IMR-90 (cell line): ENCODE results near the gene LCNL1. TPM values are rescaled to one million over a fixed set of nuclear protein-coding genes. Genes with fewer than 3 reads are reported as not detected.

Source experiments
- ATAC-seq: fragments of 200-7000 bp; cut with Tn5 transposase; 2 replicates; pipeline ENCODE4 v1.9.1; 2020; ENCODE audit warnings: low read depth, mild to moderate bottlenecking, moderate library complexity
- BruUV-seq: library from RNA; stranded (reverse); fragments of 400-500 nt; replicated peaks from 2 replicates; lab custom pipeline; 2021; lab: Mats Ljungman, UMichigan
- CTCF ChIA-PET: fragments of 300-600 bp; formaldehyde crosslinking; extraction: SDS; loops from one replicate; lab custom pipeline; 2021; ENCODE audit warnings: antibody characterized with exemption; lab: Yijun Ruan, JAX
- POLR2A ChIA-PET: fragments of 300-600 bp; sonication (Branson Sonifier 250); formaldehyde crosslinking; loops from one replicate; lab custom pipeline; 2022; ENCODE audit warnings: antibody characterized with exemption; ENCODE audit not compliant: unreplicated experiment; lab: Charles Lee
- DNase-seq: peaks from one replicate; pipeline ENCODE4 v3.0.0; 2013
- H2AFZ ChIP-seq: replicated peaks from 2 replicates; pipeline ENCODE3; 2013; ENCODE audit warnings: low read length, mild to moderate bottlenecking; ENCODE audit not compliant: poor library complexity
- H2AK5ac ChIP-seq: 2 replicates; pipeline ENCODE4 v1.6.1; 2013; ENCODE audit warnings: low read depth, low read length, inconsistent platforms
- H2AK9ac ChIP-seq: replicated peaks from 2 replicates; pipeline ENCODE3; 2013; ENCODE audit warnings: mild to moderate bottlenecking, low read depth, low read length, moderate library complexity; ENCODE audit not compliant: poor library complexity
- H2BK120ac ChIP-seq: 2 replicates; pipeline ENCODE4 v1.6.1; 2013; ENCODE audit warnings: low read depth, low read length, inconsistent platforms
- H2BK15ac ChIP-seq: 3 replicates; pipeline ENCODE4 v1.6.1; 2013; ENCODE audit warnings: low read depth, low read length, inconsistent platforms
- H2BK20ac ChIP-seq: 2 replicates; pipeline ENCODE4 v1.6.1; 2013; ENCODE audit warnings: low read depth, mild to moderate bottlenecking, inconsistent platforms, low read length, moderate library complexity
- H2BK5ac ChIP-seq: 2 replicates; pipeline ENCODE4 v1.6.1; 2013; ENCODE audit warnings: mild to moderate bottlenecking, low read depth, low read length, inconsistent platforms; ENCODE audit not compliant: poor library complexity, severe bottlenecking
- H3K14ac ChIP-seq: replicated peaks from 2 replicates; pipeline ENCODE4 v1.6.1; 2013; ENCODE audit warnings: low read depth, low read length, inconsistent platforms
- H3K18ac ChIP-seq: 2 replicates; pipeline ENCODE4 v1.6.1; 2013; ENCODE audit warnings: low read depth, low read length, control low read depth
- H3K23ac ChIP-seq: 2 replicates; pipeline ENCODE4 v1.6.1; 2013; ENCODE audit warnings: low read depth, low read length, inconsistent platforms
- H3K27ac ChIP-seq: 2 replicates; pipeline ENCODE4 v1.5.1; 2013; ENCODE audit warnings: mild to moderate bottlenecking, control low read depth, low read length; ENCODE audit not compliant: insufficient read depth
- H3K27me3 ChIP-seq: 2 replicates; pipeline ENCODE4 v1.6.1; 2013; ENCODE audit warnings: low read length; ENCODE audit not compliant: control insufficient read depth, insufficient read depth
- H3K36me3 ChIP-seq: 2 replicates; pipeline ENCODE4 v1.6.1; 2013; ENCODE audit warnings: low read length, mixed read lengths; ENCODE audit not compliant: control insufficient read depth, insufficient read depth
- H3K4ac ChIP-seq: 2 replicates; pipeline ENCODE4 v1.6.1; 2013; ENCODE audit warnings: low read depth, low read length, inconsistent platforms
- H3K4me1 ChIP-seq: 2 replicates; pipeline ENCODE4 v1.6.1; 2013; ENCODE audit warnings: low read length, mixed read lengths; ENCODE audit not compliant: control insufficient read depth, insufficient read depth
- H3K4me2 ChIP-seq: 2 replicates; pipeline ENCODE4 v1.6.1; 2013; ENCODE audit warnings: low read depth, mild to moderate bottlenecking, control low read depth, low read length, moderate library complexity
- H3K4me3 ChIP-seq: 2 replicates; pipeline ENCODE4 v1.5.1; 2013; ENCODE audit warnings: low read depth, mild to moderate bottlenecking, control low read depth, low read length, moderate library complexity; ENCODE audit not compliant: insufficient read depth
- H3K56ac ChIP-seq: 2 replicates; pipeline ENCODE4 v1.6.1; 2013; ENCODE audit warnings: low read length, inconsistent platforms; ENCODE audit not compliant: insufficient read depth; ENCODE audit errors: extremely low read depth
- H3K79me1 ChIP-seq, 2 experiments: 2 replicates each; pipeline ENCODE4 v1.6.1; 2013; ENCODE audit warnings: low read length in 2 of 2, inconsistent platforms in 1 of 2, low read depth in 1 of 2
- H3K9ac ChIP-seq: 2 replicates; pipeline ENCODE4 v1.6.1; 2013; ENCODE audit warnings: low read depth, low read length, control low read depth
- H3K9me1 ChIP-seq: 2 replicates; pipeline ENCODE4 v1.6.1; 2013; ENCODE audit warnings: low read length, inconsistent platforms; ENCODE audit not compliant: insufficient read depth
- H3K9me3 ChIP-seq: 2 replicates; pipeline ENCODE4 v1.6.1; 2013; ENCODE audit warnings: low read length; ENCODE audit not compliant: control insufficient read depth, insufficient read depth
- H4K20me1 ChIP-seq: 2 replicates; pipeline ENCODE4 v1.6.1; 2013; ENCODE audit warnings: low read length, inconsistent platforms; ENCODE audit not compliant: insufficient read depth
- H4K5ac ChIP-seq: 2 replicates; pipeline ENCODE4 v1.6.1; 2013; ENCODE audit warnings: mild to moderate bottlenecking, low read depth, low read length, control low read depth
- H4K8ac ChIP-seq, 2 experiments: 2 replicates each; pipeline ENCODE4 v1.6.1; 2013; ENCODE audit warnings: low read depth in 2 of 2, low read length in 2 of 2, control low read depth in 1 of 2, inconsistent platforms in 1 of 2
- H4K91ac ChIP-seq: 2 replicates; pipeline ENCODE4 v1.6.1; 2013; ENCODE audit warnings: low read depth, low read length, inconsistent platforms; ENCODE audit not compliant: insufficient read depth
- BHLHE40 ChIP-seq: fragments of 150-350 bp; IDR thresholded peaks from 2 replicates; pipeline ENCODE4 v1.6.1; 2016; ENCODE audit warnings: mild to moderate bottlenecking, low read depth, low read length
- CHD1 ChIP-seq: IDR thresholded peaks from 2 replicates; pipeline ENCODE4 v1.6.1; 2012; ENCODE audit warnings: low read depth, low read length, improper control_type of control experiment
- CTCF ChIP-seq: conservative IDR thresholded peaks from 2 replicates; pipeline ENCODE4 v1.5.1; 2012; ENCODE audit warnings: mild to moderate bottlenecking, low read depth, low read length, improper control_type of control experiment
- MAFK ChIP-seq: IDR thresholded peaks from 2 replicates; pipeline ENCODE4 v1.6.1; 2012; ENCODE audit warnings: low read depth, low read length, improper control_type of control experiment
- MXI1 ChIP-seq: IDR thresholded peaks from 2 replicates; pipeline ENCODE4 v1.6.1; 2012; ENCODE audit warnings: low read depth, mild to moderate bottlenecking, low read length, moderate library complexity, borderline replicate concordance
- POLR2A ChIP-seq: IDR thresholded peaks from 2 replicates; pipeline ENCODE4 v1.6.1; 2012; ENCODE audit warnings: mild to moderate bottlenecking, low read depth, low read length
- RAD21 ChIP-seq: IDR thresholded peaks from 2 replicates; pipeline ENCODE4 v1.6.1; 2012; ENCODE audit warnings: low read length, improper control_type of control experiment
- RCOR1 ChIP-seq: IDR thresholded peaks from 2 replicates; pipeline ENCODE4 v1.6.1; 2012; ENCODE audit warnings: mild to moderate bottlenecking, low read length, improper control_type of control experiment; ENCODE audit not compliant: insufficient replicate concordance
- RFX5 ChIP-seq: IDR thresholded peaks from 2 replicates; pipeline ENCODE4 v1.8.0; 2012; ENCODE audit warnings: low read depth, mild to moderate bottlenecking, low read length, moderate library complexity
- SMC3 ChIP-seq: fragments of 150-350 bp; IDR thresholded peaks from 2 replicates; pipeline ENCODE4 v1.6.1; 2016; ENCODE audit warnings: low read depth, mild to moderate bottlenecking, antibody characterized with exemption, low read length, moderate library complexity
- USF2 ChIP-seq: fragments of 150-350 bp; IDR thresholded peaks from 2 replicates; pipeline ENCODE4 v1.6.1; 2017; ENCODE audit warnings: mild to moderate bottlenecking, antibody characterized with exemption, low read length, low read depth
- WGBS, 2 experiments: methylation state at CpG; one replicate each; pipeline versions ENCODE4 v1.1.5 to v1.1.7; 2013; ENCODE audit warnings: missing lambda C conversion rate in 2 of 2; ENCODE audit not compliant: insufficient read length in 1 of 2; ENCODE audit errors: extremely low coverage in 2 of 2; 5-methylcytosine and 5-hydroxymethylcytosine counted together
- dilution Hi-C: fragments of 300-500 bp; cut with HindIII; formaldehyde crosslinking; loops from one replicate; pipeline ENCODE4 v1.14.3; 2018; ENCODE audit warnings: low sequenced_read_pairs; ENCODE audit not compliant: unreplicated experiment
- in situ Hi-C: fragments of 300-500 bp; cut with MboI; formaldehyde crosslinking; loops from 3 replicates; pipeline ENCODE4 v1.14.3; 2019; ENCODE audit warnings: low sequenced_read_pairs, inconsistent platforms, mixed read lengths
- intact Hi-C: fragments of 100-400 bp; cut with micrococcal nuclease; formaldehyde crosslinking; loops from 2 replicates; pipeline ENCODE4 v1.10.0; 2022
- polyA plus RNA-seq, 3 experiments: library from polyadenylated mRNA; depleted of rRNA; stranded (reverse); fragments of >200 nt; gene quantifications; 2 replicates each; pipeline ENCODE4 v1.2.3, GENCODE V29; 2012; ENCODE audit warnings: low replicate concordance in 1 of 3
- total RNA-seq: library from RNA; depleted of rRNA; stranded (reverse); fragments of >200 nt; gene quantifications from 2 replicates; pipeline ENCODE4 v1.2.3, GENCODE V29; 2012

The LCNL1 gene
- total and polyA plus RNA-seq, 2 of the 4 experiments (the other 2 are of a cell fraction): 0.15 TPM; not detected in 1

DNA sequence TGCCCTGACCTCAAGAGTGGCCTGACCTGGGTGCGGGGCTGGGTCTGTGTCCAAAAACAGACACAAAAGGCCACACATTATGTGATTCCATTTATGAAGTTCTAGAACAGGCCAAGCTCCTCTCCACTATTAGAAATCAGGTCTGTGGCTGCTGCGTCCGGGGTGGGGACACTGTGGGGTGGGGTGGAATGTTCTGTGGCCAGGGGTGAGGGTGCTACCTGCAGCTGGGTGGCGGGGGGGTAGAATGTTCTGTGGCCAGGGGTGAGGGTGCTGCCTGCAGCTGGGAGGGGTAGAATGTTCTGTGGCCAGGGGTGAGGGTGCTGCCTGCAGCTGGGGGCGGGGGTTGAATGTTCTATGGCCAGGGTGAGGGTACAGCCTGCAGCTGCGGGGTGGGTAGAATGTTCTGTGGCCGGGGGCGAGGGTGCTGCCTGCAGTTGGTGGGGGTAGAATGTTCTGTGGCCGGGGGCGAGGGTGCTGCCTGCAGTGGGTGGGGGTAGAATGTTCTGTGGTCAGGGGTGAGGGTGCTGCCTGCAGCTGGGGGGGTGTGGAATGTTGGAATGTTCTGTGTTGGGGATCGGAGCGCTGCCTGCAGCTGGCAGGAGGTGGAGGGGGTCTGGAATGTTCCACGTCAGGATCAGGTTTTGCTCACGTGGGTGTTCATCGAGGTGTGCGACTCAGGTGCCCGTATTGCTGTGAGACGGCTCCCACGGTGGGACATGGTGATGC lies 22.4 kb upstream of the LCNL1 start:
- no peak overlapping the region for H3K4me3 ChIP-seq
- no peak overlapping the region for H3K56ac ChIP-seq
- peaks cover 2% of the 10 kb centered on the region; the same call in 1 of the 2 replicates for H3K9me1 ChIP-seq
- no peak overlapping the region for H4K8ac ChIP-seq
- BruUV-seq: no TSS peak
- H3K36me3 ChIP-seq: no peaks in the 10 kb centered on the region
- no peaks in the 10 kb centered on the region for H4K20me1 ChIP-seq
- H3K27ac ChIP-seq: no peak overlapping the region
- no peak overlapping the region for H4K91ac ChIP-seq
- H2BK15ac ChIP-seq: no peak overlapping the region
- H3K79me1 ChIP-seq: no peaks in the 10 kb centered on the region
- no peak overlapping the region for H4K5ac ChIP-seq
- ChIA-PET CTCF (interaction anchor here (1.0 kb wide), 1 partner anchor 13 kb away, joined by 4 read pairs; no protein-coding TSS in a partner anchor), POLR2A (no interaction called here)
- H3K14ac ChIP-seq: no peak overlapping the region
- H3K23ac ChIP-seq: no peak overlapping the region
- TF ChIP-seq CTCF: no peak
- TF ChIP-seq POLR2A: no peak
- no peak for TF ChIP-seq MXI1
- no peak for TF ChIP-seq BHLHE40
- TF ChIP-seq USF2: no peak
- TF ChIP-seq SMC3: no peak
- TF ChIP-seq RAD21: no peak
- no peak for TF ChIP-seq MAFK
- TF ChIP-seq RFX5: no peak
- TF ChIP-seq CHD1: no peak
- no peak for TF ChIP-seq RCOR1
- H2BK5ac ChIP-seq: no peak overlapping the region
- dilution Hi-C loops (no loop called here), intact Hi-C loops (no loop called here), in situ Hi-C loops (no loop called here)
- no peak for ATAC-seq
- no peak overlapping the region for H2AFZ ChIP-seq
- 66% methylated on average over 8 of the region's 19 CpGs; no CpG with 5 or more reads in 1 of the 2 experiments for WGBS, 2 experiments
- H3K9me3 ChIP-seq: peaks cover 3% of the 10 kb centered on the region
- no peak overlapping the region for H3K18ac ChIP-seq
- no peak overlapping the region for H2BK120ac ChIP-seq
- no peaks in the 10 kb centered on the region for H3K4me1 ChIP-seq
- DNase-seq: no peak
- peak overlapping the region; percentile 13 for H2AK9ac ChIP-seq
- H3K9ac ChIP-seq: no peak overlapping the region
- H3K27me3 ChIP-seq: peaks cover 22% of the 10 kb centered on the region
- no peak overlapping the region for H2AK5ac ChIP-seq
- H2BK20ac ChIP-seq: no peak overlapping the region
- no peak overlapping the region for H3K4ac ChIP-seq
- no peak overlapping the region for H3K4me2 ChIP-seq
